GM21723 (cell line): Measurements from ENCODE around the gene KLF7.

ENCODE experiments used
- ATAC-seq: cut with Tn5 transposase; IDR thresholded peaks from one replicate; pipeline ENCODE4 v1.9.1; 2021; ENCODE audit warnings: mild to moderate bottlenecking, moderate library complexity; ENCODE audit not compliant: unreplicated experiment

The KLF7 gene

DNA sequence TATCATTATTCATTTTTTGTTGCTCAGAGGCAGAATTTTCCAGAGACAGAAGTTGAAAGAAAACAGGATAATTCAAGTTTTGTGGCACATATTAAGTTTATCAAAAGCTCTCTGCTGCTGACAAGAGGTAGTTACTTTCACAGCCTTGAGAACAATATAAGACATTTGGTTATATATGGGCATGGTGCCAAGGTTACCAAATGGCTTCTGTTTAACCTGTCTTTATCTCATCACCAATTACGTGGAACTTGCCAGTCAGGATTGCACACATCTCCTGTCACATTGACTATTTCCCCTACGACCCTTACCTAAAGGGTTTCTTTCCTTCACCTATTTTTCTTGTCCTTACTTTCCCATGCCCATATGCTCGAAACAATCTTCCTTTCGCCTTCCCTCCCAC lies 35.9 kb downstream of the KLF7 start:
- ATAC-seq: no peak

GRCh38 chr2:207128867-207129266 lies 36.9 kb downstream of the KLF7 start:
- no peak for ATAC-seq

GRCh38 chr2:207126724-207127308 lies 38.9 kb downstream of the KLF7 start:
- no peak for ATAC-seq

DNA sequence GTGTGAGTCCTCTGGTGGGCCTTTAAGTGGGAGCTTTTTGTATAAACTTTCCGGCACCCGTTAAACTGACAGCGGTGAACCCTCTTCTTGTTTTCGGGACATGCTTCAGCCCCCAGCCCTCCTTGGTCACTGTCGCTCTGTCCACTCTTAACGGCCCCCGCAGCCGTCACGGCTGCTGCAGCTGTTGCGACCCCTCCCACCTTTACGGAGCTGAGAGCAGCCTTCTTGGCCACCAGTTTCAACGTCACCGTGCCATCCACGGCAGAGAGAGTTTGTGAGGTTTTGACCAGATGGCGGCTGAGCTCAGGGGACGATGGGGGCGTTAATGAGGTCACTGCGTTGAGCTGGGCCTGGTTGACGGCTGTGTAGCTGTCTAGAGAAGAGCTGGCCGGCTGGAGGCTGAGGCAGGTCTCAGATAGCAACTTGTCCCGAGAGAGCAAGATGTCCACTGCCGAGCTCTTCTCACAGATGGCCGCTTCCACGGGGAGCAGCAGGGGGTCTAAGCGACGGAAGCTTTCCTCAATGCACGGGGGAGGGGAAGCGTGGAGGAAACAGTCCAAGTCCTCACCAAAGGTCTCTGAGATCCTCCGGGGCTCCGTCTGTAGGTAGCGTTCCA lies 41.9 kb downstream of the KLF7 start:
- no peak for ATAC-seq

GRCh38 chr2:207123335-207123744 lies 42.4 kb downstream of the KLF7 start:
- ATAC-seq: no peak

- no peak for ATAC-seq
Observed at GRCh38 chr2:207122651-207123334, 43.0 kb downstream of the KLF7 start.

- no peak for ATAC-seq
Observed at GRCh38 chr2:207121784-207122183, 44.0 kb downstream of the KLF7 start.

GRCh38 chr2:207119048-207119447 lies 46.7 kb downstream of the KLF7 start:
- ATAC-seq: no peak

DNA sequence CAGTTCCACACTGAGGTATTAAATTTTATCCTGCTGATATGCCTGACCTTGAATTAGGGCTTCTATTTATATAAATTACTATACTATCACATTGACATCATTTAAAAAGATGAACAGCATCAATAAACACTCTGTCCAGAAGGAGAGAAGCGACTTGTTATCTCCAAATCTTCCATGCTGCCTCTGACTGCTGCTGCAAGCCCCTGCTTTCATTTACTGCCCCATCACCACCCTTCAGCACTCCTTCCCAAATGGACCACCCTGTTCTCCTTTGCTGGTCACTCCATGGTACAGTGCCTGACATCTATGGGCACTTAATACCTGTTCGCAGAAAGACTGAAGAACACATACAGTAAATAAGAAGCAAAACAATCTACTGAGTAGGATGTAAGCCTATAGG lies 48.1 kb downstream of the KLF7 start:
- no peak for ATAC-seq

DNA sequence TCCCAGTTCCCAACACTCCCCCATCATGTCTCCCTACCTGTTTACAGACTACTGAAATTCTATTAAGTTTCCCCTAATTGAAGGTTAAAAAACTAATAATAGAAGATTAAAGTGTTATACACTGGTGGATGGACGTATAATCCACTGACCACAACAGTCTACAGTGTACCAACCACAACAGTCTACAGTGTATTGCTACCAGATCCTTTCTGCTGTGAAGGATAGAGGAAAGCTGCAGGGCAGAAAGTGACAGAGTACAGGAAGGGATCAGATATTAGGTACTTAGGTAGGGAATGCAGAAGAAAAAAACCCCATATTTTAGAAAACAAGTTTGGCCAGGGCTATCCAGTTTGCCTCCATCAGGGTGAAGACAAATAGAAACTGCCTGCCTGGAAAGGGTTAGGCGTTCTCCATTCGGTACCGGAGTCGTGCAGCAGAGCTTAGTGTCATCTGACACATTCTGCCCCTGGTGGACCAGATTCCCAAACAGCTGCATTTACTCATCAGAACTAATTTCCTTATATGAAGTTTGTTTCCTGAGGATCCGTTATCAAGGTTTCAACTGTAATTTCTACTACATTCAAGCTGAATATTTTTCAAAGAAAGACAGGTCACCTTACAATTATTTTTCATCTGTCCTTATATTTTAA lies 49.9 kb downstream of the KLF7 start:
- no peak for ATAC-seq

DNA sequence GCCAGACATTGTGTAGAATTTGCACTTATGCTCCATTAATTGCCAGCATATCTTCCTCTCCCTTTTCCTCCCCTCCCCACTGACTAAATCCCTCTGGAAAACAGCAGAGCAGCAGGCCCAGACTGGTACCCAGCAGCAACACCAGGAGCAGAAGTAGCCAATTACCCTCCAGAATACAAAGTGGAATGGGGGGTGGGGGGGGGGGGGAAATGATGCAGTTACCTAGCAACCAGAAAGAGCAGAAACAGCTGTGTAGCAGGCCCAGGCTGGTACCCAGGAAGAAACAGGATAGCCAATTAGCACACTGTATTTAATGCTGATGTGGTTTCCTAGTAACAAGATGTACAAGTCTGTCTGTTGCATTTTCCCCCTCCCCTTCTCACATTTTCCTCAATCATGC lies 52.3 kb downstream of the KLF7 start:
- ATAC-seq: no peak

GRCh38 chr2:207112785-207113184 lies 53.0 kb downstream of the KLF7 start:
- no peak for ATAC-seq

- ATAC-seq: no peak
Observed at GRCh38 chr2:207112383-207112782, 53.4 kb downstream of the KLF7 start.

DNA sequence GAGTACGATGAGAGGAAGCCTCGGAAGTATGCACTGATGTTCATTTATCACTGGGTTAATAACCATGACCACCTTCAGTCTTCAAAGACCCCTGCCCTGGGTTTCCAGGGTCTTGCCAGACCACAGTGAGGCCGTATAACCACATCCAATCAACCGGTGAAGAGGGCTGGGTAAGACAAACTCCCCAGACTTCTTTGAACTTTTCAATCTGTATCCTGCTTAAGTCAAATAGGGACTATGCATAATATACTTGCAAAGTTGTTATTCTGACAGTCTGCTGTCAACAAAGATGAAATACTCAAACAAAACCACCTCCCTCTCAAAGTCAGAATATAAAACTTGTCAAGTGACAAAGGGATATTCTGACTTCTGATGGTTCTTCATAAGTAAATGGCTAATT lies 54.0 kb downstream of the KLF7 start:
- ATAC-seq: no peak

GRCh38 chr2:207110715-207111114 lies 55.0 kb downstream of the KLF7 start:
- ATAC-seq: no peak

DNA sequence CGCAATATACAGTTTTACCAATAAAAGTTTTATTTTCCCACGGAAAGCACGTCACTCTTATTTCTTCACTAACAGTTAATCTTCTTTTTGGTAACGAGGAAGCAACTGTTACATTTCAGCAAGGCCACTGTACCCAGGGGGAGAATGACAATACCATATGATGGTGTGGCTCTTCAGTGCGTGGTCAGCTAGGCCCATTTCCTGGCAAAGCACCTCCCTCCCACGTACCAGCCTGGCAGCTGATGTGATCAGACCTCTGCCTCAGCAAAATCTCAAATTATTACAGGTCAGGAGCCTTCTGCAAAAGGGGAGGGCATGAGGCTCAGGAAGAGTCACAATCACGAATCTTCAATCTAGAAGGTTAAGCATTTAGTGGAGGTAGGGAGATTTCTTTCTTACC lies 55.4 kb downstream of the KLF7 start:
- no peak for ATAC-seq

- ATAC-seq: no peak
Observed at GRCh38 chr2:207109768-207110167, 56.0 kb downstream of the KLF7 start.

DNA sequence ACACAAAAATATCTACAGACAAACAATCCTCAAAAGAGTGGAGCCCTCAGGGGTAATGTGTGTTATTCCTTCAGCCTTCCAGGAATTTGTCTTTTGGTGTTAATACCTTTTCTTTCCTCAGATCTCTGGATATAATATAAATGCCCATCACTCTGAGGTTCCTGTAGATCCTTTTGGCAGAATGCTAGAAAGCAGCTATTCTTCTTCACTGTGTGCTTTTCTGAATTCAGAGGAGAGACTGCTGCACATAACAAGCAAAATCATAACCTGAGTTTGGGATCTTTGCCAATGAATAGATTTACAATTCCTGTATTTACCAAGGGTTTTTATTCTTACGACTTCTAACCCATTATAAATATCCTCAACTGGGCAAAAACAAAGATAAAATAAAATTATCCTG lies 57.3 kb downstream of the KLF7 start:
- no peak for ATAC-seq

DNA sequence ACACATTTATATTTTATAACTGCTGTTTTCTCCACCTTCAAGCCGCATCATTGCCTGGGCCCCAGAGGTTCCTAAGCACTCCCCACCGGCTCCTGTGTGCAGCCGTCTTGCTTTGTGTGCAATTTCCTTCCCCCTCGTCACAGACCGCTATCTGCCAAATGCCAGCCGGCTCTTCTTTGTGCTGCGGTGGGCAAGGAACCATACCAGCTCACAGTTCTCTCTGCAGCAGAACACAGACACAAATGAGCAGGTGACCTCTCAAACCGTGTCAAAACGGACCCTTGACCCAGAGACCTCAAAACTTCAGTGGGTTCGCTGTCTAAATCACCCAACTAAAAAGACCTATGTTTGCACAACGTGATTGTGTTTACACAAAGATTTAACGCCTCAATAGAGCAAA lies 58.2 kb downstream of the KLF7 start:
- ATAC-seq: no peak

DNA sequence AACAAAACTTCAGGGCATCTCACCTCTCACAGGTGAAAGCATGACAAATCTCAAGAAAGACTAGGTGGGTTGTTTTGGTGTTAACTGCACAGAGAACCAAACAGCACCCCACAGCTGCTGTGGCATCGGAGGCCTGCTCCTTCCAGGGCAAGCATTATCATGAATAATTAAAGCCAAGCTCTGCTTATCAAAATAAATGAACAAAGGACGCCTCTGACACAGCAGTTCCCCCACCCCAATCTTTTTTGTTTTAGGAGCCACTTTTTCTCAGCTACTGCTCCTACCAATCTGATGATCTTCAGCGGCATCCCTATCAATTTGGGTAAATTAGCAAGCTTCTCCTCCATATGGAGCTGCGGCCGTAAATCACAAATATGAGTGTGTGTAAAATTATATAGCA lies 58.6 kb downstream of the KLF7 start:
- no peak for ATAC-seq

GRCh38 chr2:207103132-207103531 lies 62.6 kb downstream of the KLF7 start:
- ATAC-seq: no peak

DNA sequence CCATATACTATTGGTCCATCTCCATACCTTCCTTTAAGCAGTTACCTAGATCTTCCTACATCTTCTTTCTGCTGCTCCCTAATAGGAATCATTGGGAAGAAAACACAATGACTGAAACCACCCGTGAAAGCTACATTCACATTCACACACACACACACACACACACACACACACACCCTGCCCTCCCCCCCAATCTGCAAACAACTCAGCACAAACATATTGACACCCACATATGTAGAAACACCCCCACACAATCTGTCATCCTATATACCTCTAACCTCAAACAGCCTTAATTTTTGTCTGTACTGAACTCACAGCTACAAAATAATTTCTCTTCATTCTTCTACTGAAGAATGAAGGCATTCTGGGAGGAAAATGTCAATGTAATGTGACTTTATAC lies 63.8 kb downstream of the KLF7 start:
- ATAC-seq: no peak
